Skeletal muscle cell (primary cell): ENCODE data around the gene PCK2.

ENCODE experiments used
- DNase-seq: peaks from one replicate; pipeline ENCODE4 v3.0.0-alpha.2; 2010; ENCODE audit warnings: low read depth
- H3K4me3 ChIP-seq: 2 replicates; pipeline ENCODE4 v1.5.1; 2011; ENCODE audit warnings: low read depth, mild to moderate bottlenecking, control low read depth, low read length, moderate library complexity

The PCK2 gene

DNA sequence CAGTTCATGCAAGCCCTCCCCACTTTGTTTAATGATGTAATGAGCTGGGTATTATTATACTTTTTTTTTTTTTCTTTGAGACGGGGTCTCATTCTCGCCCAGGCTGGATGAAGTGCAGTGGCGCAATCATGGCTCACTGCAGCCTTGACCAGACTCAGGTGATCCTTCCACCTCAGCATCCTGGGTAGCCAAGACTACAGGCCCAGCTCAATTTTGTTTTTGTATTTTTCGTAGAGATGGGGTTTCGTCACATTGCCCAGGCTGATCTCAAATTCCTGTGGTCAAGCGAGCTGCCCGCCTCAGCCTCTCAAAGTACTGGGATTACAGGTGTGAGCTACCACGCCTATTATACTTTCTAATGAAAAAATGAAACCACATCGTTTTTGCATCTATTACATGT lies 15.9 kb downstream of the PCK2 start:
- no peak for DNase-seq

DNA sequence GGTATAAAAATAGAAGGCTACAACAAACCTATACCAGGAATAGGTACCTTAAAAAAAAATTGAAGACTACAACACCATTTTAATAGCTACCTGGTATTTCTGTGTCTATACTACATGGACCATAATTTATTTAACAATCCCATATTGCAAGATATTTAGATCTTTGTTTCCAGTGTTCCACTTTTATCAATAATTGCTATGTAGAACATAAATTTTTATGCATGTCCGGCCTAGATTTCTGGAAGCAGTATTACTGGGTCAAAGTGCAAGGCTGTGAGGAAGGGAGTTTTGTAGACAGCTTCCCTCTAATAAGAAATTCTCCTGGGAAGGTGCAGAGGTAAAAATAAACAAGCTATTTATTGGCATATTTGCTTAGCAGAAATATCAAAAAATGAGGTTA lies 16.4 kb downstream of the PCK2 start:
- no peak for DNase-seq
- no peak overlapping the region for H3K4me3 ChIP-seq

More for the DNA sequence above, 15.9 kb downstream of the PCK2 start:
- H3K4me3 ChIP-seq: no peak overlapping the region

DNA sequence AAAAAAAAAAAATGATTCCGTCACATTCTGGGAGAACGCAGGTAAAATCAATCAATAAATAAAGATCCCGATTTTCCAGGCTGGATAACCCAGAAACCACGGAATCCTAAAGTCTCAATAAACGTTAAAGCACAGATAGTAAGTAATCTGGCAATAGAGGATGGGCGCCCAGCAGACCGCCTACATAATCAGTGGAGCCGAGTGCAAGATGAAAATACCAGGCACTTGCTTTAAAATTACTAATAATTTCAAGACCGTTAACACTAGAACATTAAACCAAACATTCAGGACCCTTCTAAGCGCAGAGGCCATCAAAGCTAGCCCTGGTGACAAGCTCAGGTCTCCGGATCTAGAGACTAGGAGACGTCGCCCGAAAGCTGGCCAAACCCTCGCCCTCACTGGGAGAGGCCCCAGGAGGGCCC lies 19.3 kb downstream of the PCK2 start:
- peak overlapping the region; percentile 82 for H3K4me3 ChIP-seq
- no peak for DNase-seq

DNA sequence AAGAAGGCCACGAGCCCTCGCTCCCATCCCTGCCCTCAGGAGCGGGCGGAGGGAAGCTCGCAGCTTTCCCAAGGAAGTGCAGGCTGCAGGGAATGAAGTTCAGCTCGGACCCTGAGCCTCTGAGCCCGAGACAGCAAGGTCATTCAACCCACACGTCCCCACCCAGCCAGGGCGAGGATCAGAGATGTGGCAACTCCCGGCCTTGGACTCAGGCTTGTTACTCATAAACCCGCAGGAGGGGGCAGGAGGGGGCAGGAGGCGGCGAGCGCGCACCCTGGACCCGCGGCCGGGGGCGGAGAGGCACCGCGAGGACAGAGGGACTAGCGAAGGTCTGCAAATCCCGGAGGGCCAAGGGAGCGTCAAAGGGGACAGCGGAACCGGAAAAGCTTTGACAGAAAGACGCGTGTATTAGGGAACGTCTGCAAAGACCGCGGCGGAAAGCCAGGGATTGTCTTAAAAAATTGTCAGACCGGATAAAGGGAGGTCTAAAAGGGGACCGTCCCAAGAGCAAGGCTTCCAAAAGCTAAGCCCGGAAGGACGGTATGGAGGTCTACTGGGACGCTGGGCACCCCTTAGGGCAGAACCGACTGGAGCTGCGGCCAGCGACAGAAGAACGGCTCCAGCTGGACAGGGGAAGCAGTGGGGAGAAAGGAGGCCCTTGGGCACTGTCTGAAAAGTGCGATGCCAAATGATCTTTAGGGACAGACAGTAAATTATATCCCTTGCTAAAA lies 19.9 kb downstream of the PCK2 start:
- DNase-seq: peak; percentile 63
- peak overlapping the region; percentile 82 for H3K4me3 ChIP-seq

DNA sequence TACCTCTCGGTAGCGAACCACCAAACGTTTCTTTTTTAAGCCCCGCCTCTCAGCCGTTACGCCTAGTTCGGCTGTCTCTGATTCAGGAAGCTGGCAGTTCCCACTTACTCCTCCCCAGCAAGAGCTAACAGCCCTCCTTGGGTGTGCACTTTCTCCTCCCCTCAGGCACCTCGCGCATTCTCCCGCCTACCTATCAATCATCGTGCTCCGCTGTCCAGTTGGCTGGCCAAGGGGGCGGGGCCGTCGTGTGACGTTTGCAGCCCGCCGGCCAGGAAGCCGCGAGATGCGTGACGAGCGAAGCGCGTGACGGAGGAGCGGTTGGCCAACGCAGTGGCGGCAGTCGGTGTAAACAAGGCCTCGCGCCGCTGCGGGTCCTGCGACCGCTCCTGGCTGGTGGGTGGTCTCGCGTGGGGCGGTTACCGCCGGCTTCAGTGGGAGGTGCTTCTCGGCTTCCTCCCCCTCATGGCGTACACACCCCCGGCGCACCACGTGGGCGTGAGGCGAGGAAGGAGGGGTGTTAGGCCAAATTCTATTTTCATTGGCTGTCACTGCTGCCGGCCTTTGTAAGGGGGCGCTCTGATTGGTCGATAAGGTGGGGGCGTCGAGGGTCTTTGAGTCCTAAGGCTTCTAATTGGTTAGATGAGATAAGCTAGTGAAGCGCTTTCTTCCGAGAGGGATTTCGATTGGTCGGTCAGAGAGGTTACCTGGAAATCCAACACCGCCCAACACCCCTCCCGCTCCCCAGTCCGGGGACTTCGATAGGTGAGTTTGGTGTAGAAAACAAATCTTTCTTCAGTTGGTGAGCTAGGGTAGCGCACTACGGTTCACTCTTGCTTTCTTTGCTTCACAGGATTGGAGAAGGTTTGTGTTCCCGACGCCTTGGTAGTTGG lies 20.7 kb downstream of the PCK2 start, which contains the start of the genes DCAF11 and NRL:
Gene DCAF11 (plus strand): TSS at position 246 of the 890 bp plus-strand sequence. CDS start 818 bp downstream, outside the sequence.
Gene NRL (minus strand): TSS at position 418 of the 890 bp plus-strand sequence. CDS start 32,101 bp downstream, outside the sequence.
- DNase-seq: peak; percentile 99
- peak within 1 kb of the TSS; percentile 82 for H3K4me3 ChIP-seq

DNA sequence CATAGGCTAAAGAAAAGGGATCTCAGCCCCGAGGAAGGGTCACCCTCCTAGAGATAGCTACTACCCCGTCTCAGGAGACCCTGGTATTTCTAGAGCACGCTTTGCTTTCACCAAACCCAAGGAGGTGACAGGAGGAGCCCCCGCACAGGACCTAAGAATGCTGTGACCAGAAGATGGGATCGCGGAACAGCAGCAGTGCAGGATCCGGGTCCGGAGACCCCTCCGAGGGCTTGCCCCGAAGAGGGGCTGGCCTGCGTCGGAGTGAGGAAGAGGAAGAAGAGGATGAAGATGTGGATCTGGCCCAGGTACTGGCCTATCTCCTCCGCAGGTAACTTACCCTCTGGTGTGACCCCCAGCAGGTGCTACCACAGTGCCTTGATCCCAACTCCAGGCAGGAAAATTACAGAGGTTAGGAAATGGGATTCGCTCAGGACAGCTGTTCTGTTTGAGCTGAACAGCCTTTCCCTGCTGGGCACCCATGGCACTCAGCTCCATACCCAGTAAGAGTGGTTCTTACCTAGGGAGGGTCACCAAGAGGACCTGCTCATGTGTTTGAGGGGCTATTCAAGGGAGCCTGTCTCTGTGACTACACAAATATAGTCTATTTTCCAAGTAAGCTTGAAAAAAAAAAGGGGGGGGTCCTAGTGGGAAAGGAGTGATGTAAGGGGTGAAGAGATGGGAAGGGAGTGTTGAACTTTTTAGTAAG lies 21.5 kb downstream of the PCK2 start:
- no peak for DNase-seq
- H3K4me3 ChIP-seq: peak overlapping the region; percentile 82

DNA sequence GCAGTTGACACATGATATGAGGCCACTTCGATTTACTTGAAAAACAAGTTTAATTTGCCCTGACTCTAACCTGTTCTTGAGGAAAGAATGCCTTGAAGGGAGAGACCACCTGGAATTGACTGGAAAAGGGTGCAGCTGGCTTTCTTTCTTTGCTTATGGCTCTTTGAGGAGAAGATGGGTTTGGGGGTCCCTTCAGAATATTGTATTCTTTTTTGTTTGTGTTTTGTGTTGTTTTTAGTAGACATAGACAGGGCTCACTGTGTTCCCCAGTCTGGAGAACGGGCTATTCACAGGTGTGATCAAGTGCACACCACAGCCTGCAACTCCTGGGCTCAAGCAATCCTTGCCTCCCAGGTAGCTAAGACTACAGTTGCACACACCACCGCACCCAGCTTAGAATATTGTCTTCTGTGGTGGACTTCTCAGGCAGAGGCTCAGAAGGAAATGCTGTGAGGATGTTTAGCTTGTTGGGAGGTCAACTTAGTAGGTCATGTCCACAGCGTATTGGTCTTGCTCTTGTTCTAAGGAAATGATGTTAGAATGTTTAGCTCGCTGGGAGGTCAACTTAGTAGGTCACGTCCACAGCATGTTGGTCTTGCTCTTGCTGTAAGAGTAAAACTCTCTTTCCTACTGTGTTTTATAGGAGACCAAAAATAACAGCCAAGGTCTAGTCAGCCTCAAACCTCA lies 22.2 kb downstream of the PCK2 start:
- no peak overlapping the region for H3K4me3 ChIP-seq
- no peak for DNase-seq

DNA sequence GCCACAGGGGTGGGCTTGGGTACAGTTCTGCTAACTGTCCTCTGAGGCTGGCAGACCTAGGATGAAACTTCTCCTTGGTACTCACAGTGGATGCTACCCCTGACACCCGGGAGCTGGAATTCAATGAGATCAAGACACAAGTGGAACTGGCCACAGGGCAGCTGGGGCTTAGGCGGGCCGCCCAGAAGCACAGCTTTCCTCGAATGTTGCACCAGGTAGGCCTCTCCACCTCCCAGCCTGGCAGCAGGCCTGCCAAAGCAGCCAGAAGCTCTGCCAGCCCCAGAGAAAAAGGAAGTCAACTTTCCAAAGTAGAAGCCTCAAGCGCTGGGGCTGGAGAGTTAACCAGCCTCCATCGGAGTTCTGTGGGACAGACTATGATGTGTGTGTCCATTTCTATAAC lies 23.1 kb downstream of the PCK2 start:
- no peak for DNase-seq
- H3K4me3 ChIP-seq: no peak overlapping the region

DNA sequence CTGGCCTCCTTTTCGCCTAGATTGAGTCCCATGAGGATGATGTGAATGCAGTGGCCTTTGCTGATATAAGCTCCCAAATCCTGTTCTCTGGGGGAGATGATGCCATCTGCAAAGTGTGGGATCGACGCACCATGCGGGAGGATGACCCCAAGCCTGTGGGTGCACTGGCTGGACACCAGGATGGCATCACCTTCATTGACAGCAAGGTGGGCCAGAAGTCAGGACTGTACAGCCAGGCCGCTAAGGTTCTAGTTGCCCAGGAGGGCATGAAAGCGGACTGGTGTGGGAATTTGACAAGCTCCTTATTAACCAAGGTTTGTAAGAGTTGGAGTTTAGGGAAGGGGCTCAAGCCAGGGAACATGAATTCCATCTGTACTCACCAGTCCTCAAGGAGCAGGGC lies 25.6 kb downstream of the PCK2 start:
- no peak overlapping the region for H3K4me3 ChIP-seq
- DNase-seq: no peak

DNA sequence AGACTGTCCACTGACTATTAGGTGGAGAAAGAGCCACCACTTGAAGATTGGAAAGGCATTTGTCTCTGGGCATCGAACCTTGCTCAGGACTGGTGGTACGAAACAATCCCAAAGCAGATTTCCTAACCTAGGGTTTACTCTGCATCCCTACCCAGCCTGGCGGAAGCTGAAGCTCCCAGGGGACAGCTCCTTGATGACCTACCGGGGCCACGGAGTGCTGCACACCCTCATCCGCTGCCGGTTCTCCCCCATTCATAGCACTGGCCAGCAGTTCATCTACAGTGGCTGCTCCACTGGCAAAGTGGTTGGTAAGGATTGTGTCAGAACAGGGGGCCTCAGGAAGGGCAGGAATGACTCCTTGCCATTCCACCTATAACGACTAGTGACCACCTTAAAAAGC lies 27.1 kb downstream of the PCK2 start:
- DNase-seq: no peak

DNA sequence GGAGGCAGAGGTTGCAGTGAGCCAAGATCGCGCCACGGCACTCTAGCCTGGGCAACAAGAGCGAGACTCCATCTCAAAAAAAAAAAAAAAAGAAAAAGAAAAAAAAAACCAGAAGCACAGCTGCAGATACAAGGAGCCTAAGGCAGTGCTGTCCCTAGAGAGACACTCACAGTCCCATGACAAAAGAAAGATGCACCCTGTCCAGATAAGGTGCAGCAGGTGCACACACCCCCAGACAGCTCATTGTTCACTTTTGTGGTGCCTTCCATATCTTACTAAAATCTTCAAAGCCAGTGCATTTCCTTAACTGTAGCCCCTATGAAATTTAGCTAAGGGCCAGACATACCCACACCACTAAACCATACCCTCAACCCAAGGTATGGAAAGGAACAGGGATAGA lies 28.3 kb downstream of the PCK2 start:
- no peak overlapping the region for H3K4me3 ChIP-seq
- DNase-seq: no peak

More for the DNA sequence above, 27.1 kb downstream of the PCK2 start:
- H3K4me3 ChIP-seq: no peak overlapping the region

DNA sequence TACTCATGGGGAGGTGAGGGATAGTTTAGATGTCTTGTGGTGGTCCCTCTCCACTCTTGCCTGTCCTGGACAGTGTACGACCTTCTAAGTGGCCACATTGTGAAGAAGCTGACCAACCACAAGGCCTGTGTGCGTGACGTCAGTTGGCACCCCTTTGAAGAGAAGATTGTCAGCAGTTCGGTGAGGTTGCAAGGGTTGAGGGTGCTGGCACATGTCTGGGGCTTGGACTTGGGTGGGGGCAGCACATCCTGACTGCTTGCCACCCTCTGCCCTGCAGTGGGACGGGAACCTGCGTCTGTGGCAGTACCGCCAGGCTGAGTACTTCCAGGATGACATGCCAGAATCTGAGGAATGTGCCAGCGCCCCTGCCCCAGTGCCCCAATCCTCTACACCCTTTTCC lies 28.8 kb downstream of the PCK2 start:
- H3K4me3 ChIP-seq: no peak overlapping the region
- no peak for DNase-seq

DNA sequence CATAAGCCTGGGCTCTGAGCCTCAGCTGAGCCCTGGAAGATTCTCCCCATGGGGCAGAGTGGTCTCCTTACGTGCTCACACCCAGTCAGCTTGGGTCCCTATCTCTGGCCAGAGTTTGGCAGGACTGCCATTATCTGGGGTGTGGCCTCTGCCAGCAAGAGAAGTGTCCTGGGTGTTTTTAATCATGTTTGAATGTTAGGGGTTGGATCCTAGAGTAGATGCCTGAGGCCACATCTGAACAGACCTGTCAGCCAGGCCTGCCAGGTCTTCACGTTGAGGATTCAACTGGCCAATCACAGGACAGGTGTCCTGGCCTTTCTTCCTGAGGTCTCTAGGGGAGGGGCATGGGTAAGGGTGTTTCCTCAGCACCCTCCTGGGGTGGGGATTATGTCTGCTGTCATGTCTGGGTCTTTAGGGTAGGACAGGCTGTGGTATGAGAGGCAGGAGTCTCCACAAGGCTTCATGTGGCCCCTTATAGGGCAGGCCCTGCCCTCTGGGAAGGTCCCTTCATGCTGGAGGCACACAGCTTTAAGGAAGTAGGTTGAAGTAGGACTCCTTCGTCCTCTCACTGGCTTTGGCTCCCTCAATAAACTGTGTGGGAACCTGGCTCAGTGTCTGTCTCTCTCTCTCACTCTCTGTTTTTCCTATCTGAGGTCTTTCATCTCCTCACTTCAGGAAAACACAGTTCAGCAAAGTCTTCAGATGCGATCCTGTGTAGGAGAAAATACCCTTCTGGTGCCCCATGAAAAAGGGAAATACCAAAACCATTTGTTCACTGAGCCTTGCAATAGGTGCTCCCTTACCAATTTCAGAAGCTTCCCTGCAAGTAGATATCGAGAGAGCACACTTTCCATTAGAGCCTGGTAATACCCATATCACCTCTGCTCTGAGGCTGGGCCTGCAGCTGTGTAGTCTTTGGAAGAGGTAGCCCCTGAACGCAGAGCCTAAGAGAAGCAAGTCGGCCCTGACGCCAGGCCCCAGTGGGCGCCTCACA lies 29.6 kb downstream of the PCK2 start:
- DNase-seq: no peak
- H3K4me3 ChIP-seq: no peak overlapping the region

DNA sequence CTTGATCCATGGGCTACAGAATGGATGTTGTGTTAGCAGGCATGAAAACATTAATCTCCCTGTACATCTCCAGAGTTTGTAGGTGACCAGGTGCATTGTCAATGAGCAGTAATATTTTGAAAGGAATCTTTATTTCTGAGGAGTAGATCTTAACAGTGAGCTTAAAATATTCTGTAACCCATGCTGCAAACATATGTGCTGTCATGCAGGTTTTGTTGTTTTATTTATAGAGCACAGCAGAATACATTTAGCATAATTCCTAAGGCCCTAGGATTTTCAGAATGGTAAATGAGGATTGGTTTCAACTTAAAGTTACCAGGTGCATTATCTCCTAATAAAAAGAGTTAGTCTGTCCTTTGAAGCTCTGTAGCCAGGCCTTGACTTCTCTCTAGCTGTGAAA lies 32.8 kb downstream of the PCK2 start:
- no peak overlapping the region for H3K4me3 ChIP-seq
- DNase-seq: no peak

DNA sequence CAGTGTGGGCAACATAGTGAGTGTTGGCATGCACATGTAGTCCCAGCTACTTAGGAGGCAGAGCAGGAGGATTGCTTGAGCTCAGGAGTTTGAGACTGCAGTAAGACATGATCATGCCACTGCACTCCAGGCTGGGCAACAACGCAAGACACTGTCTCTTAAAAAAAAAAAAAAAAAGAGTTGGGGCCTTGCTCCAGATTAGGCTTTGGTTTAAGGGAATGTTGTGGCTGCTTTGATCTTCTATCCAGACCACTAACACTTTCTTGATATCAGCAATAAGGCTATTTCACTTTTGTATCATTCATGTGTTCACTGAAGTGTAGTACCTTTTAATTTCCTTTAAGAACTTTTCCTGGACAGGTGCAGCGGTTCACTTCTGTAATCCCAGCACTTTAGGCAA lies 33.6 kb downstream of the PCK2 start:
- no peak overlapping the region for H3K4me3 ChIP-seq
- no peak for DNase-seq

DNA sequence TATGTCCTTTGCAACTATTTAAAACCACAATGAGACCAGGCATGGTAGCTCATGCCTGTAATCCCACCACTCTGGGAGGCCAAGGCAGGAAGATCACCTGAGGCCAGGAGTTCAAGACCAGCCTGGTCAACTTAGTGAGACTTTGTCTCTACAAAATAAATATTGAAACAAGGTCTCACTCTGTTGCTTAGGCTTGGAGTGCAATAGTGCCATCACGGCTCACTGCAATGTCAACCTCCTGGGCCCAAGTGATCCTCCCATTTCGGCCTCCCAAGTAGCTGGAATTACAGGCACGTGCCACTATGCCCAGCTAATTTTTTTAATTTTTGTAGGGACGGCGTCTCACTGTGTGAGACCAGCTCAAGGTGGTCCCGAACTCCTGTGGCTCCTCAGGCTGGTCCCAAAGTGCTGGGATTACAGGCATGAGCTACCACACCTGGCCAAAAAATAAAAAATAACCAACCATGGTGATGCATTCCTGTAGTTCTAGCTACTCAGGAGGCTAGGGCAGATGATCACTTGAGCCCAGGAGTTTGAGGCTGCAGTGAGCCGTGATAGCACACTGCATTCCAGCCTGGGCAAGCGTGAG lies 35.4 kb downstream of the PCK2 start:
- no peak overlapping the region for H3K4me3 ChIP-seq
- DNase-seq: no peak

DNA sequence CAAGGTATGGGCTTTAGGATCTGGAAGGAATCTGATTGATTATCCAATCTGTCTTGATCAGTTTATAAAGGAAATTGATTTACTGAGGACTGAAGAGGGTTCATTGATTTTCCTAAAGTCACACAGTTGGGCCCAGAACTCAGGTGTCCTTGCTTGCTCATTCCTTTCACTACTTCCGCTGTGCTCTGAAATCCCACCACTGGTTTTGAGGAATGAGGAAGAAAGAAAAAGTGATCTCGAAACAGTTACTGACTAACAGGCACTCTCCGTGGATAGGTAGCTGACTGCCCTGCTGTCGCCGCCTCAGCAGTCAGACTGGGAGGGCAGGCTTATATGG lies 36.2 kb downstream of the PCK2 start, which contains the start of gene FITM1:
Gene FITM1 (plus strand): TSS at position 280 of the 337 bp plus-strand sequence. CDS start 905 bp downstream, outside the sequence.
- DNase-seq: no peak
- H3K4me3 ChIP-seq: peak within 1 kb of the TSS; percentile 38
